GM18505 (cell line): Measurements from ENCODE around the gene PTH2R.
A peak's percentile ranks its signal among the peaks of the same experiment; 100 is the strongest.

Source experiments
- ATAC-seq: cut with Tn5 transposase; IDR thresholded peaks from one replicate; pipeline ENCODE4 v1.9.1; 2021; ENCODE audit not compliant: unreplicated experiment
- POLR2A ChIP-seq: IDR thresholded peaks from 4 replicates; pipeline ENCODE4 v1.6.1; 2011; ENCODE audit warnings: borderline replicate concordance; ENCODE audit not compliant: insufficient read depth, insufficient read length; ENCODE audit errors: extremely low read depth

PTH2R gene, protein sequence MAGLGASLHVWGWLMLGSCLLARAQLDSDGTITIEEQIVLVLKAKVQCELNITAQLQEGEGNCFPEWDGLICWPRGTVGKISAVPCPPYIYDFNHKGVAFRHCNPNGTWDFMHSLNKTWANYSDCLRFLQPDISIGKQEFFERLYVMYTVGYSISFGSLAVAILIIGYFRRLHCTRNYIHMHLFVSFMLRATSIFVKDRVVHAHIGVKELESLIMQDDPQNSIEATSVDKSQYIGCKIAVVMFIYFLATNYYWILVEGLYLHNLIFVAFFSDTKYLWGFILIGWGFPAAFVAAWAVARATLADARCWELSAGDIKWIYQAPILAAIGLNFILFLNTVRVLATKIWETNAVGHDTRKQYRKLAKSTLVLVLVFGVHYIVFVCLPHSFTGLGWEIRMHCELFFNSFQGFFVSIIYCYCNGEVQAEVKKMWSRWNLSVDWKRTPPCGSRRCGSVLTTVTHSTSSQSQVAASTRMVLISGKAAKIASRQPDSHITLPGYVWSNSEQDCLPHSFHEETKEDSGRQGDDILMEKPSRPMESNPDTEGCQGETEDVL

DNA sequence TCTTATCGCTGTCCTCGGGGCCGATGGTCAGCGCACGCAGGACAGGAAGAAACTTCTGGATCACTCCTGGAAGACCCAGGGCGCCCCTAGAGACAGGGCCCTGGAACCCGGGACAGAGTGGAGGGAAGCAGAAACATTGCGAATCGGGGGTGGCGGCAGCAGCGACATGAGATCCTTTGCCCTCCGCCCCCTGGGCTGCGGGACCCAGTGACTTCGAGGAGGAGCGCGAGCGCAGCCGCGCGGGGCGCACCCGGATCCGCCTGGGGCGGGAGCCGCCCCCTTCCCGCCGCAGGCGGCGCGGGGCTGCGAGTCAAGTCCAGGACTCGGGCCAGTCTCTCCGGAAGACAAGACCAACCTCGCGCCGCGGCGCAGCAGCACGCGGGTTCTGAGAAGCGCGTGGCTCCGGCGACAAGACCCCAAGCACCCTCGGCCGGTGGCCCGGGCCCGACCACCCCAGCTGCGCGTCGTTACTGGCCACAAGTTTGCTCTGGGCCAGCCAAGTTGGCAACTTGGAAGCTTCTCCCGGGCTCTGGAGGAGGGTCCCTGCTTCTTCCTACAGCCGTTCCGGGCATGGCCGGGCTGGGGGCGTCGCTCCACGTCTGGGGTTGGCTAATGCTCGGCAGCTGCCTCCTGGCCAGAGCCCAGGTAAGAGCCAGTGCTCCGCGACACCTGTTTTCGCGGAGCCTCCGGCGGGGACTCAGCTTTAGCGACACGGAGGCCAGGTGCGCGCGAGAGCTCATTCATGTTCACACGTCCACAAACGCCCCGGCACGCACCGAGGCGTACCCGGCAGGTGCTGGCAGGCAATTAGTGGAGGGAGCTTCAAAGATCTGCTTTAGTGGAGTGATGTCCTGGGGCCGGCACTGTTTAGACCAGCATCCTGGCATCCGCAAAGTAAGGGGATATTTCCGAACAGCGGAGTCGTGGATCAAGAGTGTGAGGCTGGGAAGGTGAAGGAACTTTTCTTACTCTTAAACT, at the start of gene PTH2R:
Gene PTH2R, plus strand, starts transcription at position 319 of the 978 bp plus-strand sequence. Its CDS starts 252 bp downstream, at position 571.
- no peak for TF ChIP-seq POLR2A
- no peak for ATAC-seq

DNA sequence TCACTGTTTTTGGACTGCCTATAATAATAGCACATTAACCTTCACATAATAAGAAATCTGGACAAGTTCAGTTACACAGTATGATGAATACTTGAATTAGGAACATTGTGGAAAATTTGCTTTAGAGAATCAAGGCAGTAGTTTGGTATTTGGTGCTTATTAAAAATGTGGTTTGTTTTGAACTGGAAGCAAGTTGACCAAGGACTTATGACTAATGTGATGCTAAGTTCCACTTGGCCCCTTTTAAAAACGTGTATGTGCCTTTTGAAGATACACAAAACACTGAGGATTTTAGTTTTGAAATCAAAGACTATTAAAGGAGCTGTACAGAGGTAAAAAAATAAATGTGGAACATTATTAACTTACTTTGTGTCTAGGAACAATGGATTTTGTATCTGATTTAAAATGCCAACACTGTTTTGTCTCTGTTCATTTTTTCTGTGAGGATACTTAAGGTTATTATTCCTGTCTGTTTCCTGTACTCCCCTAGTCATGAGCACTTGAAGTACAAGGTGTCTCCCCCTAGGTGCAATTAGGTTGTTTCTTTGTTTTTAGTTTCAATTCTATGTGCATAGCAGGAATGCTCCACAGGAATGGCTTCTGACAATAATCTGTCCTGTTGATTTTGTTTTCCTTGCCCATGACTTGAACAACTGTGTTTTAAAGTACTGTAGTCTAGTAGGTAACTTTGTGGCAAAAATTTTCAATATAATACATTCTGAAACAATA, 49.6 kb upstream of the PTH2R start:
- no peak for ATAC-seq
- TF ChIP-seq POLR2A = no peak

DNA sequence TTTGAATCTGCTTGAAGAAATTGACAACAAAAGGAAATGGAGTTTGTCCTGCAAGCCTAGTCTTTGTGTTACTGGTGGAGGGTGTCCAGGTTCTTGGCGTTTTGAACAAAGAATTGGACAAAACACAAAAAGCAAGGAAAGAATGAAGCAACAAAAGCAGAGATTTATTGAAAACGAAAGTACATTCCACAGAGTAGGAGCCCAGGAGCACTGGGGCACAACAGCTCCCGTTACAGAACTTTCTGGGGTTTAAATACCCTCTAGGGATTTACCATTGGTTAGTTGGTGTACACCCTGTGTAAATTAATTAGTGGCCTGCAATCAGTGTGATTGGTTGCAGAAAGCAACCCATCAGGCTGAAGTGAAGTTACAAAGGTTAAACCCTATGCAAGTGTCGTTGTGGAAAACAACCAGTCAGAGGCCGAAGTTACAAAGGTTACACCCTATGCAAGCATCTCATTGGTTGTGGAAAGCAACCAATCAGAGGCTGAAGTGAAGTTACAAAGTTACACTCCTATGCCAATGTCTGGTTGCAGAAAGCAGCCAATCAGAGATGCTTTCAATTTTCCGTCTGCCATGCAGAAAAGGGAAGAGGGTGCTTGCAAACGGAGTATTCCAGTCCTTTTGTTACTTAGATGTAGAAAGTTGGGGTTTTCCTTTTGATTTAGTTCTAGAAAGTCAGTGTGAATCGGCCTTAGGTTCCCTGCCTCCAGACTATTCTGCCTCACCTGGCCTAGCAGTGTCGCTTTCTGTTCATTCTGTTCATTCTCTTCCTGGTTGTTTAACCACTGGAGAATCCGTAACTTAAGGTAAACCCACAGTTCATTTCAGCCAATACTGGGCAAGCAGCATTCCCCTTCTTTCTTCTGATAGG, 47.6 kb upstream of the PTH2R start:
- no peak for ATAC-seq
- no peak for TF ChIP-seq POLR2A

DNA sequence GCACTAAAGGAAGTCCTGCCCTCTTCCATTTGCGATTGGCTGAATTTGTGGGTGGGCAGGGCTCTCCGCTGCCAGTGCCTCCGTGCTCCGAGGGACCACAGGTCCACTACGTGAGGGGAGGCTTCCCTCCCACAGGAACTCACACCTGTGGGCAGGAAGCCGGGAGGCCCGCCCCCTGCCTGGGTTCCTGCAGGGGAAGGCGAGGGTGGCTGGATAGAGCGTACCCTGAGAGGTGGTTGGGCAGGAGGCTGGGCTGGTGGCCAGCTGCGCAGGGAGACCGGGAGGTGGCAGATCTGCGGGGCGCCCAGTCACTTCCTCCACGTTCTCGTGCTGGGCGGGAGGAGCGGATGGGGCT, 47.0 kb upstream of the PTH2R start:
- TF ChIP-seq POLR2A = peak; percentile 20
- no peak for ATAC-seq

DNA sequence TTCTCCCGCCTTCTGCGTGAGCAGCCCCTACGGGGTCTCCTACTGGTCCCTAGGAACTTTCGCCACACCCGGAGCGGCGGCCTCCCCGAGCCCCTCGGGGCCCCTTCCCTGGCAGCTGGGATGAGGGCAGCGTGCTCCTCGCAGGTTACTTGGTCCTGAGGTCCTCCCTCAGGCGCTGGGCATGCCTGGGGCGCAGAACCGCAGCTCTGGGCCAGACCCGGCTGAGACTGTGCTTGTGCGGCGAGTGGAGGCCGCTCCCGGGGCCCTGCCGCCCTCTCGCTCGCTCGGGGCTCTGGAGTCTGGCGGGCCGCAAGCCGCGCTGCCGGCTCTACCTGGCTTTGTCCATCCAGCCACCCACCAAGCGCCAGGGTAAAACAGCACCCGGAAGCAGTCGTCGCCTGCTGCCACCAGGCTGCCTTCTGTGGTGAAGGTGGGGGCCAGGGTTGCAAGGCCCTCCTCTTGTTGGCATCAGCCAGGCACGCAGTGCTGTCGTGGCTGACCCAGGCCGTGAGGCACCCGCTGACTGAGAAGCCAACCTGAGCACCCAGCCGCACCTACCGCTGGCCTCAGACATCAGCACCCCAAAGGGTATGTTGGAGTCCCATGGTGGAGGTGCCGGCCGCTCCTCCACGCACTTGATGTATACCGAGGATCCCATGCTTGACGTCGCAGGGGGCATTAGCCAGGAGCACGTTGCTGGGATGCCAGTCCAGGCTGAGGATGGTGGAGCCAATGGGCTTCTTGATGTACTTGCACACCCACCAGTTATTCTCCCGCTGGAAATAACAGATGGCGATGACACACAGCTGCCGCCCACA, 46.1 kb upstream of the PTH2R start:
- TF ChIP-seq POLR2A = no peak
- no peak for ATAC-seq

DNA sequence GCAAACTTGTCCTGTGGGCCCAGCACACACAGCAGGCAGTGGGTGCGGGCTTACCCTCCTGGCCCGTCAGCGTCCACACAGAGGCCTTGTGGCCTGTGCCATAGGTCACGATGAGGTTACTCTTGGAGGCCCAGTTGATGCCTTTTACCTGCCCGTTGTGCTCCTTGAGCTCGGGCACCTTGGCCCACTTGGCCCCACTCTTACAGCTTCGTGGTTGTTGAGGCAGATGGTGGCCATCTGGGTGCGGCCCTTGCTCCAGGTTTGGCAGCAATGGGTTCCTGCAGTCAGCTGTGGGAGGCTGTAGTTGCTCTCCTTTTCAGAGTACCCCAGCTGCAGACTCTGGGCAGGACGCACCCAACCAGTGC, 45.5 kb upstream of the PTH2R start:
- ATAC-seq = no peak
- TF ChIP-seq POLR2A = no peak

DNA sequence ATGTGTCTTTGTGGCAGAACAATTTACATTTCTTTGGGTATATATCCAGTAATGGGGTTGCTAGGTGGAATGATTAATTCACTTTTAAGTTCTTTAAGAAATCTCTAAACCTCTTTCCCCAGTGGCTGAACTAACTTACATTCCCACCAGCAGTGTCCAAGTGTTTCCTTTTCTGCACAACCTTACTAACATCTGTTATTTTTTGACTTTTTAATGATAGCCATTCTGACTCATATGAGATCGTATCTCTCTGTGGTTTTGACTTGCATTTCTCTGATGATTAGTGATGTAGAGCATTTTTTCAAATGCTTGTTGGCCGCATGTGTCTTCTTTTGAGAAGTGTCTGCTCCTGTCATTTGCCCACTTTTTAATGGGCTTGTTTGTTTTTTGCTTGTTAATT, 43.1 kb upstream of the PTH2R start:
- peak; percentile 56 for ATAC-seq

DNA sequence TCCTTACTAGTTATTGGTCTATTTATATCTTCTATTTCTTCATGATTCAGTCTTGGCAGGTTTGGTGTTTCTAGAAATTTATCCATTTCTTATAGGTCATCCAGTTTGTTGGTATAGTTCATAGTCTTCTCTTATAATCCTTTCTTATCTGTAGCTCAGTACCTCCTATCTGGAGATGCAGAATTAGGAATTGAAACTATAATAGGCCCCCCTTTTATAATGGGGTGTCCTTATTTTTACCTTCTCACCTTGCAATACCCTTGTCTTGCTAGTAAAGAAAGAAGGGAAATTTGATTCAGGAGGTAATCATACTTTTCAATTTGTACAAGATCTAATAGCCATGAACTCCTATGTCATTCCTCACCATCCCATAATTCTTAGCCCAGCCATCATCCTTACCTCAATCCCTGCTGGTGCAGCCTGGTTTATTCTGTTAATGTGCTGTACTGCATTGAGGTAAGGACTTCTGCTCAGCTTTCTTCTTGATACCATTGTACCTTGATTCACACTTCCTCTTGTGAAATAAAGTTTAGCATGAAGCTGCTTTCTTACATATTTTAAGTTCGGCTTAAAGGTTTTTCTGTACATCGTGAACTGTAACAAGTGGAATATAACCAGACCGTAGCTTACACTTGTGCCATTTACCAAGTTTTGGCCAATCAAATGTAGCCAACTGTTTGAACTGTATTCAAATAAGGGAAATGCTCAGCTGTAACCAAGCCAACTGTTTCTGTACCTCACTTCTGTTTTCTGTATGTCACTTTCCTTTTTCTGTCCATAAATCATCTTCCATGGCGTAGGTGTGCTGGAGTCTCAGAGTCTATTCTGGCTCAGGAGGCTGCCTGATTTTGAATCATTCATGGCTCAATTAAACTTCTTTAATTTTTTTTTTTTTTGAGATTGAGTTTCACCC, 40.1 kb upstream of the PTH2R start:
- no peak for TF ChIP-seq POLR2A
- ATAC-seq = peak; percentile 62

More for the DNA sequence above, 43.1 kb upstream of the PTH2R start:
- TF ChIP-seq POLR2A = no peak

DNA sequence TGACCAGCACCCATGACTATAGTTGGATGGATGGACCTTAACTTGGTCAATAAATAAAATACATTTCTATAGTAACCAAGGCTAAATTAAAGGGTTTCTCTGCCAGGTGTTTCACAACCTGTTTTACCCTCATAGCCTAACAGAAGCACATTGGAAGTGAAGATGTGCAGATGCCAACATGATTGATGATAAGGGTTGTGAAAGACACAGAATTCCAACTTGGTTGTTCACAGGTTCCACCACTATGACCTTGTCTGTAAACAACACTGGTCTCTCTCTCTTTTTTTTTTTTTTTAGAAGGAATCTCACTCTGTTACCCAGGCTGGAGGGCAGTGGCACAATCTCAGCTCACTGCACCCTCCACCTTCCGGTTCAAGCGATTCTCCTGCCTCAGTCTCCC, 37.5 kb upstream of the PTH2R start:
- ATAC-seq = no peak
- TF ChIP-seq POLR2A = no peak

DNA sequence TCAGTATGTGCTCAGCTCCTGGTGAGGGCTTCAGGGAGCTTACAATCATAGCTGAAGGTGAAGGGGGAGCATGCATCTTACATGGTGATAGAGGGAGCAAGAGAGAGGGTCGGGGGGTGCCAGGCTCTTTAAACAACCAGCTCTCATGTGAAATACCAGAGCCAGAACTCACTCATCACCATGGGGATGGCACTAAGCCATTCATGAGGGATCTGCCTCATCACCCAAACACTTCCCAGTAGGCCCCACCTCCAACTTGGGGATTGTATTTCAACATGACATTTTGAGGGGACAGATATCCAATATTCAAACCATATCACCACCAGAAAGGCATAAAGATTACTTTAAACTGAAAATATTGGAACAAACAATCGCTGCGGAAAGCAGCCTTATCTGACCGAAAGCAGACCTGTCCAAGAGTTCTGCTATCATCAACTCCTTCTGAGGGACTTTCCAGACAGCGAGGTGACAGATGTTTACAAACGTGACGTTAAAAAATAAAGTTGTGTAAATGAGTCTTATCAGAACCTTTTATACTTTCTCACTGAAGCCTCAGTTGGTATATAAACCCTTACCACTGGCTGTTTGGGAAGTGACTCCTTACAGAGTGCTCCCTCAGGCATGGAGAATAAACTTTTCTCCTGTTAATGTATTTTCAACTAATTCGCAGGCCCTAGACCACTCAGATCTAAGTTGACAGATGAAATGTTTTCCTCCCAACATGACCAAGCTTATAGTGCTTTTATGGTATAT, 35.5 kb upstream of the PTH2R start:
- no peak for TF ChIP-seq POLR2A
- no peak for ATAC-seq
